ENCODE data around the gene EYS. TPM values are rescaled to one million over a fixed set of nuclear protein-coding genes. Genes with fewer than 3 reads are reported as not detected.

EYS gene
- total and polyA plus RNA-seq, 4 donors: 0.08 to 0.63 (median 0.36) TPM

- DNase-seq (ENCODE audit: low spot score): no peak
- Histone ChIP-seq H3K9me3 (ENCODE audit: control insufficient read depth in 4 of 4, low read length in 3 of 4) (no peaks in the 10 kb centered on the region), H3K36me3 (ENCODE audit: control insufficient read depth in 4 of 4, insufficient read depth in 3 of 4, low read depth in 1 of 4, low read length in 3 of 4) (no peaks in the 10 kb centered on the region), H3K4me3 (ENCODE audit: low read depth in 1 of 3, low read length in 3 of 3) (no peak overlapping the region), H3K4me1 (ENCODE audit: control insufficient read depth in 4 of 4, insufficient read depth in 4 of 4, low read length in 3 of 4) (no peaks in the 10 kb centered on the region), H3K27ac (ENCODE audit: low read depth in 1 of 2, low read length in 2 of 2) (no peak overlapping the region), H3K27me3 (ENCODE audit: control insufficient read depth in 4 of 4, insufficient read depth in 4 of 4, low read length in 3 of 4) (no peaks in the 10 kb centered on the region), H3K9ac (ENCODE audit: low read depth in 1 of 2, low read length in 2 of 2) (no peak overlapping the region)
- TF ChIP-seq EGR1 (IDR thresholded peaks at IDR 0.05; ENCODE audit: low read depth in 2 of 2): no peak
- no peak for TF ChIP-seq CTCF (IDR thresholded peaks at IDR 0.05; ENCODE audit: low read depth, low read length, missing input control)
- no peak for TF ChIP-seq GABPA (IDR thresholded peaks at IDR 0.05 in 1 of 2, conservative IDR thresholded peaks at IDR 0.05 in 1 of 2)
- no peak for TF ChIP-seq ZBTB33 (IDR thresholded peaks at IDR 0.05)
- TF ChIP-seq REST (IDR thresholded peaks at IDR 0.05): no peak
- no peak for TF ChIP-seq HNF4A (conservative IDR thresholded peaks at IDR 0.05)
These were observed 834.4 kb downstream of the EYS start for GRCh38 chr6:64872633-64873032.

- WGBS: 79% methylated on average over 6 of the region's 6 CpGs
- H3K4me1 ChIP-seq (ENCODE audit: control insufficient read depth in 4 of 4, insufficient read depth in 4 of 4, low read length in 3 of 4): no peaks in the 10 kb centered on the region
- H3K27me3 ChIP-seq (ENCODE audit: control insufficient read depth in 4 of 4, insufficient read depth in 4 of 4, low read length in 3 of 4): no peaks in the 10 kb centered on the region
- no peak overlapping the region for H3K4me3 ChIP-seq (ENCODE audit: low read depth in 1 of 3, low read length in 3 of 3)
- no peak for DNase-seq (ENCODE audit: low spot score)
- H3K27ac ChIP-seq (ENCODE audit: low read depth in 1 of 2, low read length in 2 of 2): no peak overlapping the region
- H3K9me3 ChIP-seq (ENCODE audit: control insufficient read depth in 4 of 4, low read length in 3 of 4): no peaks in the 10 kb centered on the region
- H3K36me3 ChIP-seq (ENCODE audit: control insufficient read depth in 4 of 4, insufficient read depth in 3 of 4, low read depth in 1 of 4, low read length in 3 of 4): no peaks in the 10 kb centered on the region
- no peak overlapping the region for H3K9ac ChIP-seq (ENCODE audit: low read depth in 1 of 2, low read length in 2 of 2)
- TF ChIP-seq HNF4A (conservative IDR thresholded peaks at IDR 0.05): no peak
- no peak for TF ChIP-seq TAF1 (conservative IDR thresholded peaks at IDR 0.05)
- no peak for TF ChIP-seq RAD21 (IDR thresholded peaks at IDR 0.05)
- no peak for TF ChIP-seq HNF4G (IDR thresholded peaks at IDR 0.05)
- no peak for TF ChIP-seq ATF3 (IDR thresholded peaks at IDR 0.05)
- TF ChIP-seq NR2F2 (IDR thresholded peaks at IDR 0.05): no peak
- no peak for TF ChIP-seq MAX (IDR thresholded peaks at IDR 0.05)
- TF ChIP-seq SP1 (IDR thresholded peaks at IDR 0.05): no peak
- TF ChIP-seq CTCF (IDR thresholded peaks at IDR 0.05; ENCODE audit: low read depth, low read length, missing input control): no peak
- TF ChIP-seq FOXA1 (IDR thresholded peaks at IDR 0.05): no peak
- TF ChIP-seq FOXA2 (IDR thresholded peaks at IDR 0.05): no peak
- TF ChIP-seq YY1 (IDR thresholded peaks at IDR 0.05): no peak
- TF ChIP-seq GABPA (IDR thresholded peaks at IDR 0.05 in 1 of 2, conservative IDR thresholded peaks at IDR 0.05 in 1 of 2): no peak
- no peak for TF ChIP-seq REST (IDR thresholded peaks at IDR 0.05)
- no peak for TF ChIP-seq RXRA (IDR thresholded peaks at IDR 0.05)
- no peak for TF ChIP-seq EGR1 (IDR thresholded peaks at IDR 0.05; ENCODE audit: low read depth in 2 of 2)
These were observed 845.9 kb downstream of the EYS start for GRCh38 chr6:64861039-64861651.
